ENCODE data around the gene MLLT1. TPM values are rescaled to one million over a fixed set of nuclear protein-coding genes. Genes with fewer than 3 reads are reported as not detected.

The MLLT1 gene
- total and polyA plus RNA-seq, 2 of the 8 experiments (the other 6 are each of a cell fraction or from before 2014, with no cell fraction given) = 18.8 to 45.1 TPM

- H3K9me3 ChIP-seq (ENCODE audit: insufficient read depth in 2 of 2, low read depth in 1 of 2, low read length in 1 of 2) = peaks cover 5 to 7% of the 10 kb centered on the region in 2 experiments; a peak in 1 of 4 replicates
- H3K36me3 ChIP-seq (ENCODE audit: control insufficient read depth in 2 of 4, insufficient read depth in 4 of 4, low read length in 3 of 4) = no peaks in the 10 kb centered on the region
- no peak overlapping the region for H3K4me2 ChIP-seq (ENCODE audit: insufficient read depth in 1 of 2, low read depth in 2 of 2, low read length in 2 of 2)
- no peaks in the 10 kb centered on the region for H3K79me1 ChIP-seq (ENCODE audit: low read depth, low read length)
- WGBS, 2 experiments (ENCODE audit: extremely low coverage in 1 of 2, insufficient coverage in 1 of 2, insufficient read length in 1 of 2, insufficient replicate concordance in 2 of 2, low coverage in 1 of 2, low lambda C conversion rate in 2 of 2, missing lambda C conversion rate in 1 of 2) = 94% methylated on average over 1 of the region's 1 CpG; no CpG with 5 or more reads in 1 of the 2 experiments
- H3K4me1 ChIP-seq (replicated peaks in 1 of 4; ENCODE audit: control insufficient read depth in 3 of 4, insufficient read depth in 4 of 4, low read length in 3 of 4) = no peaks in the 10 kb centered on the region
- DNase-seq (ENCODE audit: low read depth in 1 of 2, low spot score in 2 of 2) (no peak), FAIRE-seq (no peak)
- H3K79me2 ChIP-seq (ENCODE audit: control insufficient read depth in 1 of 2, insufficient read depth in 2 of 2, low read length in 2 of 2) = no peaks in the 10 kb centered on the region
- H3K27ac ChIP-seq (ENCODE audit: low read depth, low read length) = no peak overlapping the region
- no peak overlapping the region for H4K5ac ChIP-seq (ENCODE audit: insufficient read length, low read depth, low read length)
- H3K56ac ChIP-seq (replicated peaks; ENCODE audit: insufficient read length, low read depth, low read length) = no peak overlapping the region
- no peak overlapping the region for H2BK12ac ChIP-seq (ENCODE audit: low read depth, low read length)
- H3K23me2 ChIP-seq (ENCODE audit: low read depth, low read length) = no peaks in the 10 kb centered on the region
- H2BK5ac ChIP-seq (ENCODE audit: low read depth, low read length) = no peak overlapping the region
- H4K8ac ChIP-seq (ENCODE audit: extremely low read depth, insufficient read depth, low read length) = no peak overlapping the region
- H3K27me3 ChIP-seq (replicated peaks in 1 of 4; ENCODE audit: control insufficient read depth in 3 of 4, extremely low read depth in 1 of 4, insufficient read depth in 3 of 4, low read length in 3 of 4) = no peaks in the 10 kb centered on the region
- no peak overlapping the region for H2AFZ ChIP-seq (ENCODE audit: low read length)
- no peak overlapping the region for H3K14ac ChIP-seq (ENCODE audit: insufficient read length)
- no peak overlapping the region for H3K23ac ChIP-seq (ENCODE audit: insufficient read length)
- H2BK20ac ChIP-seq (ENCODE audit: low read length) = no peak overlapping the region
- ChIA-PET CTCF (ENCODE audit: partially characterized antibody) (interaction anchor here (0.6 to 2.3 kb wide), 5 partner anchors 11 to 428 kb away, joined by 3 to 8 read pairs (median 3); partner anchors contain the start of gene ACSBG2), POLR2A (ENCODE audit: partially characterized antibody) (interaction anchor here (0.6 kb wide), 1 partner anchor 12 kb away, joined by 4 read pairs; no protein-coding TSS in a partner anchor)
- no peak overlapping the region for H4K91ac ChIP-seq (replicated peaks; ENCODE audit: insufficient read length, low read length)
- no peak overlapping the region for H3K9ac ChIP-seq (replicated peaks in 1 of 4; ENCODE audit: extremely low read depth in 1 of 4, low read depth in 3 of 4, low read length in 3 of 4)
- H3K18ac ChIP-seq (ENCODE audit: extremely low read depth, low read length) = no peak overlapping the region
- no peak overlapping the region for H3K4me3 ChIP-seq (ENCODE audit: extremely low read depth in 1 of 4, insufficient read depth in 2 of 4, low read depth in 3 of 4, low read length in 4 of 4)
- 0 out of 2 replicates have a peak overlapping the region, but pooled peaks have one; percentile 61 for H2BK15ac ChIP-seq (ENCODE audit: low read length)
- no peak overlapping the region for H2AK5ac ChIP-seq (ENCODE audit: low read depth, low read length)
- no peaks in the 10 kb centered on the region for H4K20me1 ChIP-seq (replicated peaks in 1 of 2; ENCODE audit: control insufficient read depth in 1 of 2, insufficient read depth in 2 of 2, low read length in 2 of 2)
- no peak overlapping the region for H2BK120ac ChIP-seq (replicated peaks; ENCODE audit: low read depth, low read length)
- no peak overlapping the region for H3K4ac ChIP-seq (replicated peaks; ENCODE audit: insufficient read length, low read depth, low read length)
- TF ChIP-seq ZNF274 (IDR thresholded peaks at IDR 0.05; ENCODE audit: borderline replicate concordance, extremely low read depth, low read length) (no peak), ATF3 (IDR thresholded peaks at IDR 0.05; ENCODE audit: insufficient read depth, low read depth, low read length) (no peak), JUN (IDR thresholded peaks at IDR 0.05; ENCODE audit: low read depth, low read length) (no peak), CBX8 (IDR thresholded peaks at IDR 0.05; ENCODE audit: borderline replicate concordance, low read depth, low read length) (no peak), MAX (IDR thresholded peaks at IDR 0.05) (no peak), SP2 (IDR thresholded peaks at IDR 0.05; ENCODE audit: low read length) (no peak), SIN3A (conservative IDR thresholded peaks at IDR 0.05 in 1 of 2, IDR thresholded peaks at IDR 0.05 in 1 of 2; ENCODE audit: low read depth in 1 of 2, low read length in 2 of 2) (no peak), EP300 (IDR thresholded peaks at IDR 0.05; ENCODE audit: borderline replicate concordance in 1 of 2, low read depth in 2 of 2, low read length in 2 of 2) (no peak), SUZ12 (IDR thresholded peaks at IDR 0.05; ENCODE audit: low read length) (no peak), TEAD4 (IDR thresholded peaks at IDR 0.05; ENCODE audit: low read depth, low read length) (no peak), POLR2A (IDR thresholded peaks at IDR 0.05; ENCODE audit: control extremely low read depth in 1 of 2, low read depth in 2 of 2, low read length in 2 of 2) (no peak), BACH1 (IDR thresholded peaks at IDR 0.05; ENCODE audit: low read length) (no peak), RAD21 (IDR thresholded peaks at IDR 0.05 in 1 of 2, conservative IDR thresholded peaks at IDR 0.05 in 1 of 2; ENCODE audit: low read depth in 2 of 2, low read length in 2 of 2) (no peak)
Observed at GRCh38 chr19:6167115-6167514, 112.7 kb downstream of the MLLT1 start.
